KOPT-K1 (cell line): Measurements from ENCODE around the gene DCDC2B.

ENCODE experiments used
- H3K27ac ChIP-seq: fragments of 200-600 bp; sonication (generic); 2 replicates; pipeline ENCODE4 v1.5.1; 2016; ENCODE audit warnings: antibody characterized with exemption, mild to moderate bottlenecking, low read depth, low read length; ENCODE audit not compliant: poor library complexity, severe bottlenecking
- H3K36me3 ChIP-seq: fragments of 200-600 bp; sonication (generic); 2 replicates; pipeline ENCODE4 v1.5.1; 2017; ENCODE audit warnings: antibody characterized with exemption, mild to moderate bottlenecking, low read length, moderate library complexity; ENCODE audit not compliant: insufficient read depth
- H3K9me3 ChIP-seq: fragments of 200-600 bp; sonication (generic); 2 replicates; pipeline ENCODE4 v1.5.1; 2017; ENCODE audit warnings: antibody characterized with exemption, low read length, mild to moderate bottlenecking; ENCODE audit not compliant: insufficient read depth, poor library complexity, severe bottlenecking

DCDC2B gene

GRCh38 chr1:32186077-32186476, 22.8 kb upstream of the DCDC2B start:
- H3K9me3 ChIP-seq, result no peaks in the 10 kb centered on the region
- H3K27ac ChIP-seq, result no peak overlapping the region
- H3K36me3 ChIP-seq, result peaks cover 98% of the 10 kb centered on the region

- H3K9me3 ChIP-seq, result no peaks in the 10 kb centered on the region
- H3K36me3 ChIP-seq, result peaks cover 98% of the 10 kb centered on the region
- H3K27ac ChIP-seq, result no peak overlapping the region
Observed at GRCh38 chr1:32186491-32186890, 22.4 kb upstream of the DCDC2B start.

- Histone ChIP-seq H3K9me3 (no peaks in the 10 kb centered on the region), H3K27ac (no peak overlapping the region), H3K36me3 (peaks cover 98% of the 10 kb centered on the region)
Observed at GRCh38 chr1:32187850-32188249, 21.0 kb upstream of the DCDC2B start.

GRCh38 chr1:32192220-32192948, 16.5 kb upstream of the DCDC2B start:
- no peaks in the 10 kb centered on the region for H3K9me3 ChIP-seq
- H3K36me3 ChIP-seq, result peaks cover 100% of the 10 kb centered on the region
- no peak overlapping the region for H3K27ac ChIP-seq

GRCh38 chr1:32194984-32195383, 13.9 kb upstream of the DCDC2B start:
- H3K27ac ChIP-seq, result no peak overlapping the region
- H3K36me3 ChIP-seq, result peaks cover 91% of the 10 kb centered on the region
- H3K9me3 ChIP-seq, result no peaks in the 10 kb centered on the region

- H3K36me3 ChIP-seq, result peaks cover 85% of the 10 kb centered on the region
- H3K27ac ChIP-seq, result no peak overlapping the region
- H3K9me3 ChIP-seq, result no peaks in the 10 kb centered on the region
Observed at GRCh38 chr1:32195531-32195930, 13.4 kb upstream of the DCDC2B start.

- Histone ChIP-seq H3K9me3 (no peaks in the 10 kb centered on the region), H3K36me3 (peaks cover 78% of the 10 kb centered on the region), H3K27ac (no peak overlapping the region)
Observed at GRCh38 chr1:32195972-32196823, 12.7 kb upstream of the DCDC2B start.

GRCh38 chr1:32197074-32197473, 11.8 kb upstream of the DCDC2B start:
- Histone ChIP-seq H3K27ac (no peak overlapping the region), H3K36me3 (peaks cover 70% of the 10 kb centered on the region), H3K9me3 (no peaks in the 10 kb centered on the region)

GRCh38 chr1:32197837-32198236, 11.1 kb upstream of the DCDC2B start:
- Histone ChIP-seq H3K9me3 (no peaks in the 10 kb centered on the region), H3K27ac (no peak overlapping the region), H3K36me3 (peaks cover 62% of the 10 kb centered on the region)

- no peaks in the 10 kb centered on the region for H3K9me3 ChIP-seq
- H3K27ac ChIP-seq, result no peak overlapping the region
- H3K36me3 ChIP-seq, result peaks cover 56% of the 10 kb centered on the region
Observed at GRCh38 chr1:32198237-32199042, 10.4 kb upstream of the DCDC2B start.

- Histone ChIP-seq H3K9me3 (no peaks in the 10 kb centered on the region), H3K36me3 (peaks cover 49% of the 10 kb centered on the region), H3K27ac (peak overlapping the region; percentile 77)
Observed at GRCh38 chr1:32199043-32199716, 9.7 kb upstream of the DCDC2B start.

GRCh38 chr1:32199717-32200072, 9.2 kb upstream of the DCDC2B start:
- Histone ChIP-seq H3K27ac (peak overlapping the region; percentile 77), H3K36me3 (peaks cover 43% of the 10 kb centered on the region), H3K9me3 (no peaks in the 10 kb centered on the region)

GRCh38 chr1:32200226-32201010, 8.5 kb upstream of the DCDC2B start, which contains the start of gene CCDC28B:
Gene CCDC28B, plus strand, starts transcription at chr1:32200595. Its CDS starts 1,341 bp downstream, at chr1:32201936.
- Histone ChIP-seq H3K27ac (peak within 1 kb of the TSS; percentile 77), H3K9me3 (no peaks in the 10 kb centered on the region), H3K36me3 (peaks cover 36% of the 10 kb centered on the region)
